IMR-90 (cell line): ENCODE measurements around the gene ZFX. TPM values are rescaled to one million over a fixed set of nuclear protein-coding genes. Genes with fewer than 3 reads are reported as not detected.

Experiments used
- ATAC-seq: fragments of 200-7000 bp; cut with Tn5 transposase; 2 replicates; pipeline ENCODE4 v1.9.1; 2020; ENCODE audit warnings: low read depth, mild to moderate bottlenecking, moderate library complexity
- BruUV-seq: library from RNA; stranded (reverse); fragments of 400-500 nt; replicated peaks from 2 replicates; lab custom pipeline; 2021; lab: Mats Ljungman, UMichigan
- CTCF ChIA-PET: fragments of 300-600 bp; formaldehyde crosslinking; extraction: SDS; loops from one replicate; lab custom pipeline; 2021; ENCODE audit warnings: antibody characterized with exemption; lab: Yijun Ruan, JAX
- POLR2A ChIA-PET: fragments of 300-600 bp; sonication (Branson Sonifier 250); formaldehyde crosslinking; loops from one replicate; lab custom pipeline; 2022; ENCODE audit warnings: antibody characterized with exemption; ENCODE audit not compliant: unreplicated experiment; lab: Charles Lee
- DNase-seq: peaks from one replicate; pipeline ENCODE4 v3.0.0; 2013
- H2AFZ ChIP-seq: replicated peaks from 2 replicates; pipeline ENCODE3; 2013; ENCODE audit warnings: low read length, mild to moderate bottlenecking; ENCODE audit not compliant: poor library complexity
- H2AK5ac ChIP-seq: 2 replicates; pipeline ENCODE4 v1.6.1; 2013; ENCODE audit warnings: low read depth, low read length, inconsistent platforms
- H2AK9ac ChIP-seq: replicated peaks from 2 replicates; pipeline ENCODE3; 2013; ENCODE audit warnings: mild to moderate bottlenecking, low read depth, low read length, moderate library complexity; ENCODE audit not compliant: poor library complexity
- H2BK120ac ChIP-seq: 2 replicates; pipeline ENCODE4 v1.6.1; 2013; ENCODE audit warnings: low read depth, low read length, inconsistent platforms
- H2BK15ac ChIP-seq: 3 replicates; pipeline ENCODE4 v1.6.1; 2013; ENCODE audit warnings: low read depth, low read length, inconsistent platforms
- H2BK20ac ChIP-seq: 2 replicates; pipeline ENCODE4 v1.6.1; 2013; ENCODE audit warnings: low read depth, mild to moderate bottlenecking, inconsistent platforms, low read length, moderate library complexity
- H2BK5ac ChIP-seq: 2 replicates; pipeline ENCODE4 v1.6.1; 2013; ENCODE audit warnings: mild to moderate bottlenecking, low read depth, low read length, inconsistent platforms; ENCODE audit not compliant: poor library complexity, severe bottlenecking
- H3K14ac ChIP-seq: replicated peaks from 2 replicates; pipeline ENCODE4 v1.6.1; 2013; ENCODE audit warnings: low read depth, low read length, inconsistent platforms
- H3K18ac ChIP-seq: 2 replicates; pipeline ENCODE4 v1.6.1; 2013; ENCODE audit warnings: low read depth, low read length, control low read depth
- H3K23ac ChIP-seq: 2 replicates; pipeline ENCODE4 v1.6.1; 2013; ENCODE audit warnings: low read depth, low read length, inconsistent platforms
- H3K27ac ChIP-seq: 2 replicates; pipeline ENCODE4 v1.5.1; 2013; ENCODE audit warnings: mild to moderate bottlenecking, control low read depth, low read length; ENCODE audit not compliant: insufficient read depth
- H3K27me3 ChIP-seq: 2 replicates; pipeline ENCODE4 v1.6.1; 2013; ENCODE audit warnings: low read length; ENCODE audit not compliant: control insufficient read depth, insufficient read depth
- H3K36me3 ChIP-seq: 2 replicates; pipeline ENCODE4 v1.6.1; 2013; ENCODE audit warnings: low read length, mixed read lengths; ENCODE audit not compliant: control insufficient read depth, insufficient read depth
- H3K4ac ChIP-seq: 2 replicates; pipeline ENCODE4 v1.6.1; 2013; ENCODE audit warnings: low read depth, low read length, inconsistent platforms
- H3K4me1 ChIP-seq: 2 replicates; pipeline ENCODE4 v1.6.1; 2013; ENCODE audit warnings: low read length, mixed read lengths; ENCODE audit not compliant: control insufficient read depth, insufficient read depth
- H3K4me2 ChIP-seq: 2 replicates; pipeline ENCODE4 v1.6.1; 2013; ENCODE audit warnings: low read depth, mild to moderate bottlenecking, control low read depth, low read length, moderate library complexity
- H3K4me3 ChIP-seq: 2 replicates; pipeline ENCODE4 v1.5.1; 2013; ENCODE audit warnings: low read depth, mild to moderate bottlenecking, control low read depth, low read length, moderate library complexity; ENCODE audit not compliant: insufficient read depth
- H3K56ac ChIP-seq: 2 replicates; pipeline ENCODE4 v1.6.1; 2013; ENCODE audit warnings: low read length, inconsistent platforms; ENCODE audit not compliant: insufficient read depth; ENCODE audit errors: extremely low read depth
- H3K79me1 ChIP-seq, 2 experiments: 2 replicates each; pipeline ENCODE4 v1.6.1; 2013; ENCODE audit warnings: low read length in 2 of 2, inconsistent platforms in 1 of 2, low read depth in 1 of 2
- H3K9ac ChIP-seq: 2 replicates; pipeline ENCODE4 v1.6.1; 2013; ENCODE audit warnings: low read depth, low read length, control low read depth
- H3K9me1 ChIP-seq: 2 replicates; pipeline ENCODE4 v1.6.1; 2013; ENCODE audit warnings: low read length, inconsistent platforms; ENCODE audit not compliant: insufficient read depth
- H3K9me3 ChIP-seq: 2 replicates; pipeline ENCODE4 v1.6.1; 2013; ENCODE audit warnings: low read length; ENCODE audit not compliant: control insufficient read depth, insufficient read depth
- H4K20me1 ChIP-seq: 2 replicates; pipeline ENCODE4 v1.6.1; 2013; ENCODE audit warnings: low read length, inconsistent platforms; ENCODE audit not compliant: insufficient read depth
- H4K5ac ChIP-seq: 2 replicates; pipeline ENCODE4 v1.6.1; 2013; ENCODE audit warnings: mild to moderate bottlenecking, low read depth, low read length, control low read depth
- H4K8ac ChIP-seq, 2 experiments: 2 replicates each; pipeline ENCODE4 v1.6.1; 2013; ENCODE audit warnings: low read depth in 2 of 2, low read length in 2 of 2, control low read depth in 1 of 2, inconsistent platforms in 1 of 2
- H4K91ac ChIP-seq: 2 replicates; pipeline ENCODE4 v1.6.1; 2013; ENCODE audit warnings: low read depth, low read length, inconsistent platforms; ENCODE audit not compliant: insufficient read depth
- BHLHE40 ChIP-seq: fragments of 150-350 bp; IDR thresholded peaks from 2 replicates; pipeline ENCODE4 v1.6.1; 2016; ENCODE audit warnings: mild to moderate bottlenecking, low read depth, low read length
- CEBPB ChIP-seq: IDR thresholded peaks from 2 replicates; pipeline ENCODE4 v1.6.1; 2012; ENCODE audit warnings: low read depth, low read length, improper control_type of control experiment
- CHD1 ChIP-seq: IDR thresholded peaks from 2 replicates; pipeline ENCODE4 v1.6.1; 2012; ENCODE audit warnings: low read depth, low read length, improper control_type of control experiment
- CTCF ChIP-seq: conservative IDR thresholded peaks from 2 replicates; pipeline ENCODE4 v1.5.1; 2012; ENCODE audit warnings: mild to moderate bottlenecking, low read depth, low read length, improper control_type of control experiment
- ELK1 ChIP-seq: fragments of 150-350 bp; IDR thresholded peaks from 2 replicates; pipeline ENCODE4 v1.6.1; 2016; ENCODE audit warnings: low read depth, mild to moderate bottlenecking, low read length, moderate library complexity, borderline replicate concordance
- FOS ChIP-seq: fragments of 150-350 bp; IDR thresholded peaks from 2 replicates; pipeline ENCODE4 v1.6.1; 2016; ENCODE audit warnings: low read depth, low read length
- MAFK ChIP-seq: IDR thresholded peaks from 2 replicates; pipeline ENCODE4 v1.6.1; 2012; ENCODE audit warnings: low read depth, low read length, improper control_type of control experiment
- MAZ ChIP-seq: IDR thresholded peaks from 2 replicates; pipeline ENCODE4 v1.6.1; 2012; ENCODE audit warnings: low read depth, mild to moderate bottlenecking, low read length, improper control_type of control experiment, moderate library complexity, borderline replicate concordance
- MXI1 ChIP-seq: IDR thresholded peaks from 2 replicates; pipeline ENCODE4 v1.6.1; 2012; ENCODE audit warnings: low read depth, mild to moderate bottlenecking, low read length, moderate library complexity, borderline replicate concordance
- NFE2L2 ChIP-seq: fragments of 150-350 bp; IDR thresholded peaks from 2 replicates; pipeline ENCODE4 v1.6.1; 2016; ENCODE audit warnings: low read depth, mild to moderate bottlenecking, low read length
- POLR2A ChIP-seq: IDR thresholded peaks from 2 replicates; pipeline ENCODE4 v1.6.1; 2012; ENCODE audit warnings: mild to moderate bottlenecking, low read depth, low read length
- RAD21 ChIP-seq: IDR thresholded peaks from 2 replicates; pipeline ENCODE4 v1.6.1; 2012; ENCODE audit warnings: low read length, improper control_type of control experiment
- RCOR1 ChIP-seq: IDR thresholded peaks from 2 replicates; pipeline ENCODE4 v1.6.1; 2012; ENCODE audit warnings: mild to moderate bottlenecking, low read length, improper control_type of control experiment; ENCODE audit not compliant: insufficient replicate concordance
- RFX5 ChIP-seq: IDR thresholded peaks from 2 replicates; pipeline ENCODE4 v1.8.0; 2012; ENCODE audit warnings: low read depth, mild to moderate bottlenecking, low read length, moderate library complexity
- SMC3 ChIP-seq: fragments of 150-350 bp; IDR thresholded peaks from 2 replicates; pipeline ENCODE4 v1.6.1; 2016; ENCODE audit warnings: low read depth, mild to moderate bottlenecking, antibody characterized with exemption, low read length, moderate library complexity
- USF2 ChIP-seq: fragments of 150-350 bp; IDR thresholded peaks from 2 replicates; pipeline ENCODE4 v1.6.1; 2017; ENCODE audit warnings: mild to moderate bottlenecking, antibody characterized with exemption, low read length, low read depth
- WGBS, 2 experiments: methylation state at CpG; one replicate each; pipeline versions ENCODE4 v1.1.5 to v1.1.7; 2013; ENCODE audit warnings: missing lambda C conversion rate in 2 of 2; ENCODE audit not compliant: insufficient read length in 1 of 2; ENCODE audit errors: extremely low coverage in 2 of 2; 5-methylcytosine and 5-hydroxymethylcytosine counted together
- dilution Hi-C: fragments of 300-500 bp; cut with HindIII; formaldehyde crosslinking; loops from one replicate; pipeline ENCODE4 v1.14.3; 2018; ENCODE audit warnings: low sequenced_read_pairs; ENCODE audit not compliant: unreplicated experiment
- in situ Hi-C: fragments of 300-500 bp; cut with MboI; formaldehyde crosslinking; loops from 3 replicates; pipeline ENCODE4 v1.14.3; 2019; ENCODE audit warnings: low sequenced_read_pairs, inconsistent platforms, mixed read lengths
- intact Hi-C: fragments of 100-400 bp; cut with micrococcal nuclease; formaldehyde crosslinking; loops from 2 replicates; pipeline ENCODE4 v1.10.0; 2022
- polyA plus RNA-seq, 3 experiments: library from polyadenylated mRNA; depleted of rRNA; stranded (reverse); fragments of >200 nt; gene quantifications; 2 replicates each; pipeline ENCODE4 v1.2.3, GENCODE V29; 2012; ENCODE audit warnings: low replicate concordance in 1 of 3
- total RNA-seq: library from RNA; depleted of rRNA; stranded (reverse); fragments of >200 nt; gene quantifications from 2 replicates; pipeline ENCODE4 v1.2.3, GENCODE V29; 2012

ZFX gene
- total and polyA plus RNA-seq, 2 of the 4 experiments (the other 2 are of a cell fraction) = 16.0 to 99.3 TPM

GRCh38 chrX:24154490-24155034, 5.0 kb downstream of the ZFX start:
- Histone ChIP-seq H3K36me3 (peaks cover 2% of the 10 kb centered on the region), H4K5ac (no peak overlapping the region), H3K4me2 (no peak overlapping the region; the same call in 1 of the 2 replicates), H3K27ac (no peak overlapping the region), H3K9ac (no peak overlapping the region), H2AK5ac (no peak overlapping the region), H3K14ac (no peak overlapping the region), H2BK20ac (no peak overlapping the region), H3K4ac (no peak overlapping the region), H4K8ac (no peak overlapping the region), H4K91ac (no peak overlapping the region), H2BK120ac (no peak overlapping the region), H2BK15ac (no peak overlapping the region), H3K4me1 (peaks cover 4% of the 10 kb centered on the region), H4K20me1 (peaks cover 85% of the 10 kb centered on the region), H3K9me3 (no peaks in the 10 kb centered on the region), H2BK5ac (no peak overlapping the region), H2AK9ac (no peak overlapping the region), H3K79me1 (peaks cover 3 to 32% of the 10 kb centered on the region in 2 experiments; a peak in 3 of 4 replicates), H3K18ac (no peak overlapping the region), H2AFZ (no peak overlapping the region), H3K23ac (no peak overlapping the region), H3K4me3 (no peak overlapping the region), H3K56ac (no peak overlapping the region), H3K27me3 (no peaks in the 10 kb centered on the region), H3K9me1 (peaks cover 15% of the 10 kb centered on the region)
- TF ChIP-seq FOS = no peak
- no peak for TF ChIP-seq CEBPB
- TF ChIP-seq MAZ = no peak
- no peak for TF ChIP-seq NFE2L2
- TF ChIP-seq BHLHE40 = no peak
- TF ChIP-seq RAD21 = no peak
- no peak for TF ChIP-seq USF2
- TF ChIP-seq POLR2A = no peak
- no peak for TF ChIP-seq SMC3
- no peak for TF ChIP-seq MXI1
- no peak for TF ChIP-seq RFX5
- no peak for TF ChIP-seq CHD1
- TF ChIP-seq CTCF = no peak
- no peak for TF ChIP-seq ELK1
- TF ChIP-seq MAFK = no peak
- no peak for TF ChIP-seq RCOR1
- dilution Hi-C loops = no loop called here
- in situ Hi-C loops = loop anchor here (25.0 kb wide), 1 partner anchor 467 kb away; no protein-coding TSS in a partner anchor
- no CpG with 5 or more reads among the region's 8 CpGs for WGBS, 2 experiments
- POLR2A ChIA-PET = no interaction called here
- ATAC-seq (no peak), DNase-seq (peak; percentile 28)
- no TSS peak for BruUV-seq
- intact Hi-C loops = loop anchor here (5.0 kb wide), 2 partner anchors 38 to 247 kb away; partner anchors contain the start of genes APOO and CXorf58
- CTCF ChIA-PET = no interaction called here
